Transverse colon (tissue), 4 donors: ENCODE results near the gene SAPCD2. TPM values are rescaled to one million over a fixed set of nuclear protein-coding genes. Genes with fewer than 3 reads are reported as not detected.

Experiments
- DNase-seq: peaks from one replicate; pipeline ENCODE4 v3.0.0-alpha.2; 2019
- H3K27ac ChIP-seq, 4 donors: fragments of 200-600 bp; sonication (generic); 2 replicates each; pipeline ENCODE4 v1.5.1; 2016 to 2018; ENCODE audit warnings: inconsistent platforms in 4 of 4
- H3K27me3 ChIP-seq: fragments of 200-600 bp; sonication (generic); 2 replicates; pipeline ENCODE4 v1.5.1; 2017; ENCODE audit warnings: inconsistent platforms
- H3K36me3 ChIP-seq, 4 donors: fragments of 200-600 bp; sonication (generic); 2 replicates each; pipeline ENCODE4 v1.5.1; 2017 to 2019; ENCODE audit warnings: inconsistent platforms in 4 of 4
- H3K4me1 ChIP-seq, 4 donors: fragments of 200-600 bp; sonication (generic); 2 replicates each; pipeline ENCODE4 v1.5.1; 2017 to 2020; ENCODE audit warnings: inconsistent platforms in 4 of 4
- H3K4me3 ChIP-seq, 4 donors: fragments of 200-600 bp; sonication (generic); 1 replicate in 1 of 4; 2 replicates in 3 of 4; pipeline versions ENCODE4 v1.5.1 to v1.6.1; 2017 to 2019; ENCODE audit warnings: inconsistent platforms in 4 of 4
- H3K9me3 ChIP-seq, 2 donors: fragments of 200-600 bp; sonication (generic); 2 replicates each; pipeline ENCODE4 v1.5.1; 2017 to 2019; ENCODE audit warnings: inconsistent platforms in 2 of 2
- EP300 ChIP-seq: sonication (generic); formaldehyde crosslinking; IDR thresholded peaks from one replicate; pipeline ENCODE4 v1.6.1; 2017; ENCODE audit warnings: antibody characterized with exemption, low read depth
- POLR2A ChIP-seq: fragments of 450-650 bp; IDR thresholded peaks from one replicate; pipeline ENCODE4 v1.6.1; 2016; ENCODE audit warnings: antibody characterized with exemption, mild to moderate bottlenecking, moderate library complexity
- POLR2AphosphoS5 ChIP-seq, 3 donors: sonication (generic); formaldehyde crosslinking; IDR thresholded peaks; one replicate each; pipeline ENCODE4 v1.6.1; 2016; ENCODE audit warnings: antibody characterized with exemption in 3 of 3
- WGBS, 2 donors: methylation state at CpG; one replicate each; pipeline ENCODE4 v1.1.5; 2018; ENCODE audit warnings: low coverage in 1 of 2; 5-methylcytosine and 5-hydroxymethylcytosine counted together
- in situ Hi-C, 4 donors: fragments of 200-750 bp; cut with MboI; loops; one replicate each; pipeline versions ENCODE4 v1.15.0 to v1.15.1; 2017; ENCODE audit warnings: low sequenced_read_pairs in 3 of 4, low pct_ligation_motif_present in 1 of 4, low pct_unique_long_range_greater_than_20kb in 1 of 4
- intact Hi-C: fragments of 100-400 bp; cut with DNase I; formaldehyde crosslinking; loops from one replicate; pipeline ENCODE4 v1.15.1; 2023; ENCODE audit warnings: low total_unique reads
- total RNA-seq, 4 donors: library from RNA; depleted of rRNA; stranded (reverse); fragments of >200 nt; gene quantifications; one replicate each; pipeline ENCODE4 v1.1.0, GENCODE V29; 2016
- TF ChIP-seq, protein P1 (sequence below), 5 experiments: fragments of 200-600 bp in 3 of 5; fragments of 450-650 bp in 2 of 5; sonication (generic) in 3 of 5; IDR thresholded peaks; 1 replicate in 2 of 5; 2 replicates in 3 of 5; pipeline ENCODE4 v1.5.1; 2016 to 2017; ENCODE audit warnings: antibody characterized with exemption in 5 of 5, inconsistent platforms in 3 of 5, mild to moderate bottlenecking in 2 of 5, moderate library complexity in 1 of 5

SAPCD2 gene
- total RNA-seq, 4 donors from 2014 or later: 0.37 to 37.2 (median 3.3) TPM

DNA sequence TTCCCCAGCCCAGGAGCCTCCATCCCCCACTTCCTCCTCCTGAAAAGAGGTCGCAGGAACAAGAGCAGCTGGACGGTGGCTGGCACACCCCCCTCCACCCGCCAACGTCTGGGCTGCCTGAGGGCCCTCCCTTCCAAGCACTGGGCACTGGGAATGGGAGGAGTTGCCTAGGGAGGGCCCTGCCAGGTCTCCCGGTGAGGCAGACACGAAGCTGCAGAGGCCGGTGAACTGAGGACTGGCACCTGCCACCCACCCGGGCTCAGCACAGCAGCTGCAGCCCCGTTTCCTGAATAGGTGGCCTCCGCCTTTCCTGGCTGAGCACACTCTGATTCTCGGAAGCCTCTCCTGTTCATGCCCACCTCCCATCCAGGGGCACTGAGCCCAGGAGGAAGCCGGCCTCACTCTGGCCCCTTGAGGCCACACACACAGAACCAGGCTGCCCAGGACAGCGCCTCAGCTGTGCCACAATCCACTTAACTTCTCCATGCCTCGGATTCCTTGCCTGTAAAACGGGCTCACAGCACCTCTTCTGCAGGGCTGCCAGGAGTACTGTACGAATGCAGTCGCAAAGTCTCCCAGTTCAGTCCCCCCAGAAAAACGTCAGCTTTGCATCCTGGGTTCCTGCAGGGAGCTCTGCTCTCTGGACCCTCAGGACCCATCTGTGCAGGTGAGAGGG lies 25.7 kb downstream of the SAPCD2 start:
- Histone ChIP-seq H3K36me3 (no peaks in the 10 kb centered on the region), H3K9me3 (no peaks in the 10 kb centered on the region), H3K27me3 (peaks cover 60% of the 10 kb centered on the region), H3K4me1 (peaks cover 22 to 38% (median 33%) of the 10 kb centered on the region in 4 donors), H3K4me3 (peak overlapping the region in 3 of 4 donors; percentile 46 to 60 (median 55)), H3K27ac (peak overlapping the region; percentile 56 to 75 (median 64))
- intact Hi-C loops (no loop called here), in situ Hi-C loops (loop anchor here in 3 of 4 donors (10.0 to 25.0 kb wide), 2 partner anchors 257 to 260 kb away; partner anchors contain the start of genes CCDC183 (in 2 of the 3) and TMEM141 (in 2 of the 3))
- peak; percentile 67 for DNase-seq
- no peak for TF ChIP-seq EP300
- TF ChIP-seq POLR2AphosphoS5 (IDR thresholded peaks at IDR 0.05): peak; percentile 40 to 60 (median 56)
- TF ChIP-seq, protein P1, sequence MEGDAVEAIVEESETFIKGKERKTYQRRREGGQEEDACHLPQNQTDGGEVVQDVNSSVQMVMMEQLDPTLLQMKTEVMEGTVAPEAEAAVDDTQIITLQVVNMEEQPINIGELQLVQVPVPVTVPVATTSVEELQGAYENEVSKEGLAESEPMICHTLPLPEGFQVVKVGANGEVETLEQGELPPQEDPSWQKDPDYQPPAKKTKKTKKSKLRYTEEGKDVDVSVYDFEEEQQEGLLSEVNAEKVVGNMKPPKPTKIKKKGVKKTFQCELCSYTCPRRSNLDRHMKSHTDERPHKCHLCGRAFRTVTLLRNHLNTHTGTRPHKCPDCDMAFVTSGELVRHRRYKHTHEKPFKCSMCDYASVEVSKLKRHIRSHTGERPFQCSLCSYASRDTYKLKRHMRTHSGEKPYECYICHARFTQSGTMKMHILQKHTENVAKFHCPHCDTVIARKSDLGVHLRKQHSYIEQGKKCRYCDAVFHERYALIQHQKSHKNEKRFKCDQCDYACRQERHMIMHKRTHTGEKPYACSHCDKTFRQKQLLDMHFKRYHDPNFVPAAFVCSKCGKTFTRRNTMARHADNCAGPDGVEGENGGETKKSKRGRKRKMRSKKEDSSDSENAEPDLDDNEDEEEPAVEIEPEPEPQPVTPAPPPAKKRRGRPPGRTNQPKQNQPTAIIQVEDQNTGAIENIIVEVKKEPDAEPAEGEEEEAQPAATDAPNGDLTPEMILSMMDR (IDR thresholded peaks at IDR 0.05): no peak
- peak; percentile 33 for TF ChIP-seq POLR2A
- WGBS, 2 donors: 24% methylated on average over 12 of the region's 18 CpGs; no CpG with 5 or more reads in 1 of the 2 donors

DNA sequence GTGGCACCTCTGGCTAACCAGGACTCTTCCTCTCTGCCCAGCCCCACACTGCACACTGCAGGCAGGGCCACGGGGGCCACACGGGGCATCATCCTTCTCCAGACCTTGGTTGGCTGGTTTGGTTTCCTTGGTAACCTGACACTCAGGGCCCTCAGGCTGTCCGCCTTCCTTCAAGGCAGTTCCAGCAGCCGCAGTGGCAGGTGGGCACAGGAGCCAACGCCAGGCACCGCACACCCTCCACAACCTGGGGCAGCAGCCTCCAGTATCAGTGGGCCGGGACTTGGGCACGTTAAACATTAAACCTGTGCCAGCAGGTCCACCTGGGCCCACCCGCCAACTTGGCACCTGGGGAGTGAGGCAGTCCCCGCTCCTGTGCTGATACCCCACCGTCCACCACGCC lies 26.3 kb downstream of the SAPCD2 start:
- Histone ChIP-seq H3K4me3 (peak overlapping the region in 2 of 4 donors; percentile 55 to 60), H3K9me3 (no peaks in the 10 kb centered on the region), H3K27ac (peak overlapping the region; percentile 31 to 75 (median 61)), H3K27me3 (peaks cover 54% of the 10 kb centered on the region), H3K4me1 (peaks cover 22 to 38% (median 33%) of the 10 kb centered on the region in 4 donors), H3K36me3 (no peaks in the 10 kb centered on the region)
- in situ Hi-C loops (loop anchor here in 3 of 4 donors (10.0 to 25.0 kb wide), 2 partner anchors 257 to 259 kb away; partner anchors contain the start of genes CCDC183 (in 2 of the 3) and TMEM141 (in 2 of the 3)), intact Hi-C loops (no loop called here)
- DNase-seq: no peak
- TF ChIP-seq, protein P1 (IDR thresholded peaks at IDR 0.05): no peak
- TF ChIP-seq EP300 (no peak), POLR2AphosphoS5 (IDR thresholded peaks at IDR 0.05) (no peak), POLR2A (no peak)
- WGBS, 2 donors: 49% methylated on average over 12 of the region's 12 CpGs; no CpG with 5 or more reads in 1 of the 2 donors

GRCh38 chr9:137042751-137043727 lies 27.3 kb downstream of the SAPCD2 start:
- Histone ChIP-seq H3K4me1 (peaks cover 22 to 35% (median 30%) of the 10 kb centered on the region in 4 donors), H3K9me3 (no peaks in the 10 kb centered on the region), H3K27me3 (peaks cover 44% of the 10 kb centered on the region), H3K36me3 (no peaks in the 10 kb centered on the region), H3K4me3 (no peak overlapping the region), H3K27ac (peak overlapping the region; percentile 31 to 75 (median 61))
- no peak for DNase-seq
- WGBS, 2 donors: 81% methylated on average over 24 of the region's 36 CpGs; no CpG with 5 or more reads in 1 of the 2 donors
- intact Hi-C loops (no loop called here), in situ Hi-C loops (loop anchor here in 3 of 4 donors (10.0 to 25.0 kb wide), 2 partner anchors 256 to 258 kb away; partner anchors contain the start of genes CCDC183 (in 2 of the 3) and TMEM141 (in 2 of the 3))
- TF ChIP-seq, protein P1 (IDR thresholded peaks at IDR 0.05): no peak
- TF ChIP-seq POLR2A (no peak), POLR2AphosphoS5 (IDR thresholded peaks at IDR 0.05) (no peak), EP300 (no peak)
